Putamen (tissue), 1 donor: ENCODE results near the gene GPR78.

ENCODE experiments used
- DNase-seq: peaks from one replicate; pipeline ENCODE4 v3.0.0-alpha.2; 2016; ENCODE audit warnings: low spot score

Gene GPR78

GRCh38 chr4:8547108-8547911 lies 32.9 kb upstream of the GPR78 start:
- no peak for DNase-seq

DNA sequence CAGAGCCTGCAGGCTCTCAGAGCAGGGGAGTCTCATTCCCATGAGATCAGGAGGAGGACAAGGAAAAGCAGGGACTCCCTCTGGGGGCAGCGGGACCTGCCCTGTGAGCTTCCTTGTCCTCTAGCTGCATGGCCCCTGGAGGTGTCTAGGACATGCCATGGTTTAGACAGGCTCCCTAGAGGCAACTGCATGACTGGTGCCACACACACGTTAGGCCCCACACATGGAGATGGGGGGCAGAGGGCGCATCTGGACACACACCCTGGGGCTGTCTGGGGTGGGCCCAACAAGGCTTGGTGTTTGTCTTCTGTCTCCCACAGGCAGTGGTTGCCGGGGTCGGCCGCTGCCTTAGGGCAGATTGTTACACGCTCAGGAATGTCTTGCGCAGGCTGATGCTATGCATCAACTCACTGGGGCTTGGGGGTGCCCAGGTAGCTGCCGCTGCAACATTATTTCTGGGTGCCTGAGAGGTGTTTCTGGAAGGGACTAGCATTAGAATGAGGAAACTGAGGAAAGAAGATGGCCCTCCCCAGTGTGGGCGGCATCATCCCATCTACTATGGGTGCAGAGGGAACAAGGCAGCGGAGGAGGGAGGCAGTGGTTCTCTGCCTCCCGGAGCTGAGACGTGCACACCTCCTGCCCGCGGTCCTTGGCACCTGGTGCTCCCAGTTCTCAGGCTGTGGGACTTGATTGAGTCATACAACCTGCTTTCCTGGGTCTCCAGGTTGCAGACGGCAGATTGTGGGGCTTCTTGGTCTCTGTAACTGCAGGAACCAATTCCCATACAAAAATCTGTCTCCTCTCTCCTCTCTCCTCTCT lies 32.1 kb upstream of the GPR78 start:
- no peak for DNase-seq

DNA sequence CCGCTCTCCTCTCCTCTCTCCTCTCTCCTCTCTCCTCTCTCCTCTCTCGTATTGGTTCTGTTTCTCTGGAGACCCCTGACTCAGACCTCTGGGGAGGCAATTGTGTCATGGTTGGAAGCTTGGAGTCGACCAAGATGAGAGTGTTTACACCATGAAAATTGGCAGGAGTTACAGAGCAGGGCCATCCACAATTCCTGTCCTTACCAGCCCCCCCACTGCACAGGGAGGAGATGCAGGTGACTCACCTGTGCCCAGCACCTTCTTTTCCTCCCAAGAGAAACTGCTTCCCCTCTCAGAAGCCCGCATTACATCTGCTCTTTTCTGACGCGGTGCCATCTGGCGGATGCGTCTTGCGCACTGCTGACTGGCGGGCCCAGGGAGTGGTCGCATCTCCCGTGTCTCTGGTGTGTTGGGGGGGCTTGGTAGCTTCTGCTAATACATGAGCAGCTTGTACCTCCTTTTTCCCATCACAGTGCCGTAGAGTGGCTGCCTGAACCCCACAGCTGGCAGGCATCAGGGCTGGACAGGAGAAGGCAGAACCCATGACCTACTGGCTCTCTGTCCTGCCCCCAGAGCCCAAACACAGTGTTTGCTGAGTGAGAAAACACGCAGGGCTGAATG lies 31.4 kb upstream of the GPR78 start:
- no peak for DNase-seq

DNA sequence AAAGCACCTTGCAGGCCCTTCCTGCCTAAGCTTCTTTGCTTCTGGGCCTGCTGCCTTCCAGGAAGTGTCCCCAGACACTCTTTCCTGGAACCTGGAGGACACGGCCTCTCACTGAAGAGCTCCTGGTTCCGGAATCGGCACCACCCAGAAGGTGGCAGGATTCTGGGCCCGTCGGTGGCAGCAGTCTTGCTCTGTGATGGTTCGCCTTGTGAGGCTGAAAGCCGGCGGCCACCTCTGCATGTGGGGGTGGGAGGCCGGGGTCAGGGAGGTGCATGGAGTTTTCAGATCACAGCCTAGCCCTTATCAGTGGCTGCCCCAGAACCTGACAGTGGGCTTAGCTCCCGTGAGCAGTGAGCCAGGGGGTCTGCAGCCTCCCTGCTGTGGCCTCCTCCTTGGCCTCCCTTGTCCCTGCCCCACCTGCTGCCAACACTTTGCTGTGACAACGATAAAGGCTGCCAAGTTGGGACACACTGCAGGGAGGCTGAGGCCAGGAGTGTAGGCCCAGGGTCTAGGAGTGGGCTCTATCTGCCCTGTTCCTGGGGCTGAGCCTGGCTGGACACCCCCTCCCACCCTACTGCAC lies 30.8 kb upstream of the GPR78 start:
- DNase-seq, result no peak

DNA sequence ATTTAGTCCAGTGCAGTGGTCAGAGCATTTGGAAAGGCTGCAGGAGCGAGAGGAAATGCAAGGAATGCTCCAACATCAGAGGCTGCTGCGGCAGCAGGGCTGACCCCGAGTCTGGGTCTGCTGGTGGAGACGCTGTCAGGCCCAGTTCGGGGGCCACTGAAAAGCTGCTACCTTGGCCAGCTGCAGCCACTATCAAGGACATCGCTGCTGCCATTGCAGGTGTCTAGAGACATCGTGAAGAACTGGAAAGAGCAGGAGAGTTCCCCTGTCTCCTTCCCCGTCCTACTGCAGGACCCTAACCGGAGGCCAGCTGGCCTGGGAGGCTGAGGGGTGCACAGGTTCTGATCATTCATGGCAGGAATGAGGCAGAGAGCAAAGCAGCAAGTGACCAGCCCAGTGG lies 29.5 kb upstream of the GPR78 start:
- DNase-seq, result no peak

DNA sequence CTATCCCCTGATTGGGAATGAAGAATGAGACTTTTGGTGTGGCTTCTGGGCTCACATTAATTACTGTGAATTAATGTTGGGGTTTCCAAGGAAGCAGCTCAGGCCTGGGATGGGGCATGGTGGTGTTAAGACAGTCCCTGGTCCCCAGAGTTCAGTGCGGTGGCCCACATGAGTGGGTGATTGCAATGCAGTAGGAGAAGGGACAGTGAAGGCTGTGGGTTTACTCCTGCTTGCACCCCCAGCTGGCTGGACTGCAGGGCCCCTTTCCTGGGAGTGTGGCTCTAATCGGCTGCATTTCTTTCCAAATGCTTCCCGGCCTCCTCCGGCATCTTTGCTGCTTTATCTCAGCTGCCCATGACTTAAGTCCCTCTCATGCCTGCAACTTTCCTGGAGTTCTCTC lies 28.2 kb upstream of the GPR78 start:
- no peak for DNase-seq

- DNase-seq, result no peak
Observed at GRCh38 chr4:8552581-8553205, 27.5 kb upstream of the GPR78 start.

GRCh38 chr4:8553216-8553615 lies 27.0 kb upstream of the GPR78 start:
- DNase-seq, result no peak

GRCh38 chr4:8553991-8554405 lies 26.2 kb upstream of the GPR78 start:
- no peak for DNase-seq

DNA sequence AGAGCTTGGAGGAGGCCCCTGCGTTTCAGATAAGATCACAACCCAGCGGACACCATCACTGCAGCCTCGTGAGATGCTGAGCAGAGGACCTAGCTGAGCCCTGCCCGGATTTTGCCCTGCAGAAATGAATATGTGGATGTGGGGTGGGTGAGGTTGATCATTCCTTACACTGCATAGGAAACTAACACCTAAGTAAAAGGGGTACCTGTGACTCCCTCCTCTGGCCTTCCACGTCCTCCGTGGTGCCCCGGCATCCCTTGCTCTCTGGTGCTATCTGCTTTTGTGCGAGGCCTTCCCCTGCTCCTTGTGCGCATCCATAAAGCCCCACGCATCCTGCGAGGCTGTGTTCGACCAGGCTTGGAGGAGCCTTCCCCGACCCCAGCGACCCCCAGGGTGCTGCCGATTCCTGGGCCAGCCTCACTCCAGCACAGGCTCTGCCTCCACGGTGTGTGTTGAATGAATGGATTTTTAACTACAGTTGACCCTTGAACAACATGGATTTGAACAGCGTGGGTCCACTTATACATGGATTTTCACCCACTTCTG lies 25.6 kb upstream of the GPR78 start:
- no peak for DNase-seq

DNA sequence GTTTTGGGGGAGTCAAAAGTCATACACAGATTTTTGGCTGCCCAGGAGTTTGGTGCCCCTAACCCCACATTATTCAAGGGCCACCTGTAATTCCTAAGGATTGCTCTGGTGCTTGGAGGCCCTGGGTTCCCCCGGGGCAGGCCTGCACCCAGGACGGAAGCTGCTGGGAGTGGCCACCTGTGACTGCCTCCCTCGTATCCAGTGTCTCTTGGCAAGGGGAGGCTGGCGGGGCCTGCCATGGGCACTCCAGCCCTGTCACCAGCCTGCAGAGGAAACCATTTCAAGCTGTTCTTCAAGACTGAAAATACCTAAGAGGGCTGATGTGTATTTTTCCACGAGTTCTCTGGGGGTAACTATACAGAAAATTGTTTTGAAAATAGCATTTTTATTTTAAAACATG lies 24.5 kb upstream of the GPR78 start:
- no peak for DNase-seq

- no peak for DNase-seq
Observed at GRCh38 chr4:8556341-8557150, 23.6 kb upstream of the GPR78 start.

DNA sequence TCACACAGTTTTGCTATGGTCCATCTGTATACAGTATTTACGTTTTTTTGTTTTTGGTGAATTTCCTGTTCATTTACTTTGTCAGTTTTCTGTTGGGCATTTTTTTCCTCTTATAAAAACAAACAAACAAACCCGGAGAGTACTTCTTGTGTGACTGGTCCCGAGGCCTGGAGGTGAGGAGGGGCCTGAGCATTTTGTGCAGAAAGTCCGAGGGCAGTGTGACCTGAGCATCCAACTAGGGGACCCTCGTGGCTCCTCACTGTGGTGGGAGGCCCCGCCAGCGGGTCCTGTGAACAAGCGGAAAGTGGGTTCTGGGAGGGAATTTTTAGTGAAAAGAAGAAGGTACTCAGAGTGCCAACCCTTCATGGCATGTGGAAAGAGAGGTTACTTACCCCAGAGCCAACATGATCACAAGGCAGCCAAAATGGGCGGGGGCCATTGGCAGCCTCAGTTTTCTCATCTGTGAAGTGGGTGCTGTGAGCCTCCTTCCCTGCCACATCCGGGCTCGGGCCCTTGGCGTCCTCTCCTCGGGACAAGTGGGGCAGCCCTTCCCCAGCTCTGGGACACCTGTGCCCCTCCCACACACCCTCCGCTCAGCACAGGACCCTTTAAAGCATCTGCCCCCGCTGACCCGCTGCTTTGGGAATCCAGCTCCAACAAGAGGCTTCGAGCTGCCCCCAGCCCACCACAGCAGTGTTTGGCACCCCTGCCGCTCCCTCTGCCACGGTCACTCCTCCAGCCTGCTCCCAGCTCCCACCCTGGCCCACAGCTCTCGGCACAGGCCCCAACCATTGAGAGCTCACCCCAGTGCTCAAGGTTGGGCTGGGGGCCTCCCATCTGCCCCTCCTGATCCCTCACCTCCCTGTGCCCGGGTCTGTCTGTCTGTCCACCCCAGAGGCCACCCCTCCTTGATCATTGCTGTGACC lies 22.8 kb upstream of the GPR78 start:
- DNase-seq, result no peak

GRCh38 chr4:8558080-8558960 lies 21.9 kb upstream of the GPR78 start:
- no peak for DNase-seq

GRCh38 chr4:8559011-8559410 lies 21.2 kb upstream of the GPR78 start:
- no peak for DNase-seq

DNA sequence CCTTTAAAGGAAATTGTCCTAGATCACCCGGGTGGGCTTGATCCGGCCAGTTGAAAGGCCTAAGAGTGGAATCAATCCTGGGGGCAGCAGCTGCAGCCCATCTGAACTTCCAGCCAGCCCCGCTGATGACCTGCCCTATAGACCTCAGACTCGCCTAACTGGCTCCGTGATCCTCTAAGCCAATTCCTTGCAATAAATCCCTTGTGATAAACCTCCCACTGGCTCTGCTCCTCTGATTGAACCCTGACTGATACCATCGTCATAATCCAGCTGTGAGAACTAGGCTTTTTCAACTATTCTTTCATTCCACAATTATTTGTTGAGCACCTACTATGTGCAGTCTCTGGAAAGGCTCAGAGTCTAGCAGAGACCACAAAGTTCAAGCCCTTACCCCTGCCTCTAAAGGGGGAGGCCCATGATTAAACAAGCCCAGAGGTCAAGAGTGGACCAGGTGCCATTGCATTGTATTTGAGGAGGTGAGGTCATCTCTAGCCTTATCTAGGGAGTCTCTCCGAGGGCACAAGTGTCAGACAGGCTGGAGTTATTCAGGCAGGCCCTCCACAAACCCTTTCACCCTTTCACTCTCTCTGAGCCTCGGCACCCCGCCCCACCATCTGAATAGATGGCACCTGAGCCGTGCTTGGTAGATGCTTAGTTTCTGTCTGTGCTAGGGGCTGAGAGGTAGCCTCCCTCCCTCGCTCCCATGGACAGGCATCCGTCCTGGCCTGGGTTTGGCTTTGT lies 20.5 kb upstream of the GPR78 start:
- DNase-seq, result no peak

DNA sequence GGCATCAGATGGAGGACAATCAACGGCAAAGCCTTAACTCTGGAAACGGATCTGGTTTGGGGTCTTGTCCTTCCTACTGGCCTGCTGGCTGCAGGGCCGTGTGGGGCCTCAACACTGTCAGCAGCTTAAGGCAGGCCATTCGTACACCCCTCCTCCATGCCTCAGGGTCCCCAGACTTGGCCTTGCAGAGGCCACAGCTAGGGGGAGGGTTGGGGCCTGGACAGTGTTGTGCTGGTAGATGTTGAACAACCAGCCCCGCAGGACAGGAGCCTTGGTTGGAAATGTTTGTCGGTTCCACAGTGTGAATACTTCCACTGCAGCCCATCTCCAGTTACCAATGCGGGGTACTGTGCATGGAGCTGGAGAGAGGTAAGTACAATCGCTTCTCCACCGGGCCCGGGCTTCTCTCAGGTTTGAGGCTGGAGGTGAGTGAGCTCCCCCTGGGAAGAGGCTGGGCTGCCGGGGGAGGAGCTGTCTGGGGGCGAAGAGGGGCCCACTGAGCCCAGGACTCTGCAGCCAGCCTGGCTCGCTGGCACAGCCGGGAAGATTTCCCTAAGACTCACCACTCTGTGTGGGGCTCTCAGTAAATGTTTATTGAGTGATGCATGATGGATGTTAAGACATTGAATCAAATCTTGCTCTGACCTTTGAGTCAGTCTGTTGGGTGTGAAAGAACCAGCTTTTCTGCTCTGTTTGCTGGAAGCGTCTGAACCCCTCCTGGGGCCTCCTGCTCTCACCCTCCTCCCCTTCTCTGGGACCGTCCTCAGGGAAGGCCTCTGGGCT lies 19.7 kb upstream of the GPR78 start:
- DNase-seq, result no peak
